HG03378 (cell line): ENCODE data around the gene ELFN1.

Experiments used
- ATAC-seq: cut with Tn5 transposase; IDR thresholded peaks from one replicate; pipeline ENCODE4 v1.9.1; 2021; ENCODE audit warnings: mild to moderate bottlenecking, moderate library complexity; ENCODE audit not compliant: unreplicated experiment

Gene ELFN1

DNA sequence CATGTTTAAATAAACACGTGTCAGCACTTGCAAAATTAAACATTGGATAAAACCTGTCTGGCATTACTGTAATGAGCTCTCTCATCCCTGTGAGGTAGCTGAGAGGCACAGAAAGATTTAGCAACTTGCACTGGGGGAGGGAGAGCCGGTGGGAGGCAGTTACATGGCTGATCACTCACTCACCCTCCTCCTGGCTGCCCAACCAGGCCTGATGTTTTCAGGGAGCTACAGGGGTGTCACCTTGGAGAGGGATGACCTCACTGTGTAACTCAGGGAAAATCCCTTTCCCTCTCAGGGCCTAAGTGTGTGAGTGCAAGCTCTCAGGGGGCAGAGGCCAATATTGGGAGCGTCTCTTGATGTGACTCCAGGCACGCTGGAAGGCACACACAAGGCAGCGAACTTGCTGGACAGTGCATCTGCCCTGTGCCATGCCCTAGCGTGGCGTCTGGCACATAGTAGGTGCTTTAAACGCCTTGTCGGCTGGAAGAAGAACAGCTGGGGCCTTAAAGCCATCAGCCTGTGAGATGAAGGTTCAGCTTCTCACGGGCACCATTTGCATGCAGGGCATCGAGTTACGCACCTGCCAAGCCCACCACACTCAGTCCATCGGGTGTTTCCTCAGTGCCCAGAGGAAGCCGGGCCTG lies 51.1 kb downstream of the ELFN1 start:
- ATAC-seq: no peak

DNA sequence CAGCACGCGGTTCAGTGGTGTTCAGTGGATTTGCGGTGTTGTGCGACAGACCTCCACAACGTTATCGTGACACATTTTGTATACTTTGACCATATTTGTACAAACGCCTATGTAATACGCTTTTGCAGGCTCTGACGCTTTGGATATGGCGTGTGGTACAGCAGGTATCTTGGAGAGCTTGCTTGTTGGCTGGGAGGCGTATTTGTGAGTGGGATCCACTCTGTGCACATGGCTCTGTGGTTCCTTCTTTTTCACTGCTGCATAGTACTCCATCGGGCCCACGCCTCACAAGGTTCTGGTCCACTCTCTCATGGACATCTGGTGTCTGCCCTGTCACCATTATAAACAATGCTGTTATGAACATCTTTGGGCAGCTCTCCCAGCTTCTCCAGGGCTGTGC lies 53.2 kb downstream of the ELFN1 start:
- ATAC-seq: no peak

DNA sequence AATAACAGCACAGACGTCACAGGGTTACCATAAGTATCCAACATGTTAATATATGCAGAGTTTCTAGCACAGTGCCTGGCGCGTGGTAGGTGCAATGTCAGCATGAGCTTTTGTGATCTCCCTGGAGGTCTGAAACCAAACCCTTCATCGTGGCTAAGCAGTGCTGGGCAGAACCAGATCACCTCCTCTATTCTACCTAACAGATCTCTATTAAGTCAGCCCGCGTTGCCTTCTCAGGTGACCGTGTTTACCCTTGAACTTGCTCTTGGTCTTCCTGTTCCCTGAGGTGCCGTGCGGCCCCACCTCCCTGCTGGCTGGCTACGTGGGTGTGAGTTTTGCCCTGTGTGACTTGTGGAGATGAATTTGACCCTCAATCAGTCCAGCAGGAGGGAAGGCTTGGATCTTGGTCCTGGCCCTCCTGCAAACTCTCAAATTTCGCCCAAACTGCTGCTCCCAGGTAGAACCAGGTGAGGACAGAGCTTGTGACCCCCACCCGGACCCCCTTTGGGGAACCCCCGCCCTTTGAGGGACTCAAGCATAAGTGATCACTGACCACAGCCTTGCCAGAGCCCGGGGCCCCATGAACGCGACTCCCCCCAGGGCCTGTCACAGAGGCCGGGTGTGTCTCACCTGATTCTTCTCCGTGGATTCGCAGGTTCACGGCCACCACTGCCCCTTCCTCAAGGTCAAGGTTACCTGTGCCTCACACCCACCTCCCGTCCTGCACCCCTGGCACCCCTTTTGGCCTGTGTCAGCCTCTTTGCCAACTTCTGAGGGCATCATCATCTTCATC lies 54.2 kb downstream of the ELFN1 start:
- ATAC-seq: no peak

DNA sequence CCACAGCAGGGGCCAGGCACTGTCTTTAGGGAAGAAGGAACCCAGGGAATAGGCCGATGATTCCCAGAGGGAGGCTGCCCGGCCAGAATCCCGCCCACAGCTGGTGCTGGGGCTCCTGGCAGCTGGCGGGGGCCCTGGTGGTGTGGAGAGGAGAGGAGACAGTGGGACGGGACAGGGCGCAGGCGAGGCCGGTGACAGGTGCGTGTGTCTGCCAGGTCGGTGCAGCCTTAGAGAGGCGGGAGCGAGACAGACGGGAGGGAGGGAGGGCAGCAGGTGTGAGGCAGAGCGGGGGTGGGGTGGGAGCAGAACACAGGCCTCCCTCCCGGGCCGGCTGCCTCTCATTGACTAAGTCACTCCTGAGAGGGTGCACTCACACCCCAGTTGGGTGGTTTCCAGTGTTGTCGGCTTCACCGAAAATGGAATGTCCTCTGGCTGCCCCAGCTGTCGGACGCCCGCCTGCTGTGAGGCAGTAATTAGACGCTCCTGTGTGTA lies 55.2 kb downstream of the ELFN1 start:
- no peak for ATAC-seq

DNA sequence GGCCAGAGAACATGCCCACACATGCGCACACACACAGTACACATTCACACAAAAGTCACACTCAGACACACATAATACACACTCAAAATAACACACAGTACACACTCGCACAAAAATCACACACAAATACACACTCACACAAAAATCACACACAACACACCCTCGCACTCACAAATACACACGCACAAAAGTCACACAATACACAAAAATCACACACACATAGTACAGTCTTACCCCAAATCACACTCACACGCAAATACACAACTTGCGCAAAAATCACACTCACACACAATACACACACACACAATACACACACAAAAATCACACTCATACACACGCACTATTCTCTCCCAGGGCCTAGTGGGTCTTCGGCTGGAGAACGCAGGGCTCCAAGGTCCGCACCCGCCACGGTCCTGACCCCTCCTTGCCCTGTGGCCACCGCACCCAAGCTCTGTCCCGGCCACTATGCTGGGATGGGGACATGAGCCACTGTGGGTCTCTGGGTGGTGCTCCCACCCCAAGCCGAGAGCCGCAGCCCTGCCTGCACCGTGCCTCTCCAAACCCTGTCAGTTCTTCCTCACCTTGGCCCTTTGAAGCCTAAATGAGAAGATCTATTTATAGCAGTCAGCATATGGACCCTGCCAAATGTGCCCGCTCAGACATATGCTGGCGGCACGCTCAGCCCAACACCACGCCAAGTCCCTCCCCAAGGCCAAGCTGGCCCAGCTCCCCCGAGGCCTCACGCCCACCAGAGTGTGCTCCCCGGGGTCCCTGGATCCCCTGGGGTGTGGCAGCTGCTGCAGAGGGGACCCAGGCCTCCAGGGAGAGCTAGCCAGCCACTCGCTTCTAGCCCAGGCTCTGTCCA lies 55.9 kb downstream of the ELFN1 start:
- no peak for ATAC-seq

DNA sequence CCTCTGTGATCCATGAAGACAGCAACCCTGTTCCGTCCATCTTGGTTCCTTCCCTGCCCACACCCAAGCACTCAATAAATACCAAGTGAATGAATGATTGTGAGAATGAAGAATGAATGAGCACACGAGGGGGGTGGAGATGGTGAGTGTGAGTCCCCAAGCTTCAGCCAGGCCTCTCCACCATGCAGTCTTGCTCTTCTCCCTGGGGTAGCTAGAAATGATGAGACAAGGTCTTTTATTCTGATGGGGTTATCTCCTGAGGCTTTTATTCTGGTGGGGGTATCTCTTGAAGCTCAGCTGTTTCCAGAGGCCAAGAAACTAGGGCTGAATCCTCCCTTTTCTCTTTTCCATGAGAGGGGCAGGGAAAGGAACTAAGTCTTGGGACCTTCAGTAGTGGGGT lies 57.0 kb downstream of the ELFN1 start:
- ATAC-seq: no peak

DNA sequence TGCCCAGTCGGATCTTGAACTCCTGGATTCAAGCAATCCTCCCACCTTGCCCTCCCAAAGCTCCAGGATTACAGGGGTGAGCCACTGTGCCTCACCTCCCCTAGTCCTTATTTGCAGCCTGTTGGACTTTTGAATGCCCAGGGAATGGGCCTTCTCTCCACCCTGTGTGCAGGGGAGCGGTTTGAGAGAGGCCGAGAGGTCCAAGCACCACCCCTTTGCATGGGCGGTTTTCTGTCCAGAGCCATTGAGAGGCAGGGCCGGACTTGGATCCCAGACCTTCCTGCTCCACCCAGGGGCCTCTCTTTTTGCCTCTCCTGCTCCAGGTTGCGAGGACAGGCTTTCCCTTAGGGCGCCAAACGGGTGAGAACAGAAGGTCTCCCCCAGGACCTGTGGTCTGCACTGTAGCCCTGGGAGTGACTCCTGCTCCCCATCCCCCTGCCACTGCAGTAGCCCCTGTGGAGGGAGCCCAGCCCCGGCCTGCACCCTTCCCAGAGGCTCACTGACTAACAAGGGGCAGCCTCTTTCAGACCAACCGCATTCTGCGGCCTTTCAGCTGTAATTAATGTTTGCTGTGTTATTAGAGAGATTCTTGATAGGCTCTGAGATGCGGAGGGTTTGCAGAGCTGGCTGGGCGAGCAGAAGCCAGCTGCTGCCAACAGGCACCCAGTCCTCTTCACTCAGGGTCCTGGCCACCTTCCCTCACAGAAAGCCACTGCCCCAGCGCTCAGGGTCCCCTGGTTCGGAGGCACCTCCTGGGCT lies 57.9 kb downstream of the ELFN1 start:
- no peak for ATAC-seq

DNA sequence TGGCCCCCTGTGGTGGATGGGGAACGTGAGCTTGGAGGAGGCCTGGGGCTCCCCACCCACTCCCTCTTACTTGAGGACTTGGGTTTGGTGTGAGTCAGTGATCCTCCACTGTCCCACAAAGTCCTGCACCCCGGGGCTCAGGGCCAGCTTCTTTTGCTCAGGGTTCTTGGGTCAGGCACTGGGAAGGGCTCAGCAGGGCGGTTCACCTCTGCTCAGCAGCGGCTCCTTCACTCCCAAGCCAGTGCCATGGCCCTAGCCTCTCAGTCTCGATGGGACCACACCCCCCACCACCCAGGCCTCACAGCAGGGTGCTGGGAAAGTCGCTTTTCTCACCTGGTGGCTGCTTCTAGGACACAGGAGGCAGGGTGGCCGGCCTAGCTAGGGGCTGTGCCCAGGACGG lies 59.1 kb downstream of the ELFN1 start:
- ATAC-seq: no peak

DNA sequence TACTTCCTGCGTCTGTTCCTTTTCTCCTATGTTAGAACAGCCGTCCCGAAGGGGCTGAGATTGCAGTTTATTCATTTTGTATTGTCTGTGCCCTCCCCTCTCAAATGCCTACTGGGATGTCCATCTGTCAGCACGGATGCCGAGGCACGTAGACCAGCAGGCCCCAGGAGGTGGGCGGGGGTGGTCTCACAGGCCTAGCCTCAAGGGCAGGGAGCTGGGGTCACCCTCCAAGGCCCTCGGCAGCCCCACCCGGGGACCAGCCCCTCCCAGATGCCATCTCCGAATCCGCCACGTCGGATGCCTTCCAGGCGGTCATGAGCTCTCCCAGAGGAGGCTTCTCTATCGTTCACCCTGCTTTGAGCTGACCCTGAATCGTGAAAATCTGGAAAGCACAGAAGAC lies 59.7 kb downstream of the ELFN1 start:
- no peak for ATAC-seq

DNA sequence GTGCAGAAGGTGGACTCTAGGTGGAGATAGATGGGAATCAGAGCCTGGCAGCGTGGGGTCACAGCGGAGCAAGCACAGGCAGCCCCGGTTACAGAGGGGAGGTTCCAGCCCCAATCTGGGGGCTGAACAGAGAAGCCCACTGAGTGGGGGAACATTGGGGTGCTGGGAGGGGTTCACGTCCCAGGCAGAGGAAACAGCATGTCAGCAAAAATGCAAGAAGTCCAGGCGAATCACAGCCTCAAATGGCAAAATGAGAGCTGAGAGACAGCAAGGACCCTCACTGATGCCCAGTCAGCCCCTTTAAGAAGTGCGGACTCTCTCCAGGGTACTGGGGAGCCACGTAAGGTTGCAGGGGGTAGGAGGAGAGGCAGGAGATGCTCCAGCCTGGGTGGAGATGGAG lies 62.0 kb downstream of the ELFN1 start:
- ATAC-seq: no peak

DNA sequence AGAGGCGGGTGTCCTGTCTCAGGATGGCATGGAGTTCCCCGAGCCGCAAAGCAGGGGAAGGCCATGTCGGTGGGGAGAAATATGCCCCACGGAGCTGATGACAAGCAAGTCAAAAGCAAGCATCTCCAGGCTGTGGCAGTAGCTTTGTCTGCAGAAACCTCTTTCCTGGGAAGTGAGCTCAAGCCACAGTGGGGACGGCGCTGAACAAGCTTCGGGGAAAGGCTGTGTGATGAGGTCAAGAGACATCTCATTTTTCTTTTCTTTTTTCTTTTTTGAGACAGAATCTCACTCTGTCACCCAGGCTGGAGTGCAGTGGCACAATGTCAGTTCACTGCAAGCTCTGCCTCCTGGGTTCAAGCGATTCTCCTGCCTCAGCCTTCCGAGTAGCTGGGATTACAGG lies 62.6 kb downstream of the ELFN1 start:
- ATAC-seq: no peak

DNA sequence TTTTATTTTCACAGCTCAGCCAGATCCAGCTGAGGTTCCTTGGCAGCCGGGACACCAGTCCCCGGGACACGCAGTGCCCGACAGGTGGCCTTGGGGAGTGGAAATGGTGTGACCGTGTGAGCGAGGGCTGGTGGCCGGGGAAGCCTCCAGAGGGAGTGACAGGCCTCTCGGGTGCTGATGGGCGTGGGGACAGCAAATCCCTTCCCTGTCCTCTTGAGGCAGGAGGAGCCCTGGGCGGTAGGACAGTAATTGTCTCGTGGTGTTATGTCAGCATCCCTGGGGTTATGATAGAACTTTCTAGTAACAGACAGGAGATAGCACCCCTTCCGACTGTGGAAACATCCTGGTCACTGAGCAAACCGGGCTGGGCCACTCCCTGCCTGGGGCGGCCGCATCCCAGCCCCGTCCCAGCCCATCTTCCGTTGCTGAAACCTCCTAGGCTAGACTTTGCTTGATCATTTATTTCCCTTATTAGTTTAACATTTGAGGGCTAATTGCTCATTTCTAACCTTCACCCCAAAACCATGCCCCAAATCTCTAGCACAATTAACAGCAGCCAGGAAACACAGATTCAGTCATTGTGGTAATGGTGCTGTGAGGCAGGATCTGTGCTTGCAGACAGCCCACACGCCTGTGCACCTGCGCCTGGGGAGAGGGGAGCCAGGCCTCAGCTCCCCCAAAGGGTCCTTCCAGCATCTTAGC lies 63.3 kb downstream of the ELFN1 start:
- ATAC-seq: no peak

DNA sequence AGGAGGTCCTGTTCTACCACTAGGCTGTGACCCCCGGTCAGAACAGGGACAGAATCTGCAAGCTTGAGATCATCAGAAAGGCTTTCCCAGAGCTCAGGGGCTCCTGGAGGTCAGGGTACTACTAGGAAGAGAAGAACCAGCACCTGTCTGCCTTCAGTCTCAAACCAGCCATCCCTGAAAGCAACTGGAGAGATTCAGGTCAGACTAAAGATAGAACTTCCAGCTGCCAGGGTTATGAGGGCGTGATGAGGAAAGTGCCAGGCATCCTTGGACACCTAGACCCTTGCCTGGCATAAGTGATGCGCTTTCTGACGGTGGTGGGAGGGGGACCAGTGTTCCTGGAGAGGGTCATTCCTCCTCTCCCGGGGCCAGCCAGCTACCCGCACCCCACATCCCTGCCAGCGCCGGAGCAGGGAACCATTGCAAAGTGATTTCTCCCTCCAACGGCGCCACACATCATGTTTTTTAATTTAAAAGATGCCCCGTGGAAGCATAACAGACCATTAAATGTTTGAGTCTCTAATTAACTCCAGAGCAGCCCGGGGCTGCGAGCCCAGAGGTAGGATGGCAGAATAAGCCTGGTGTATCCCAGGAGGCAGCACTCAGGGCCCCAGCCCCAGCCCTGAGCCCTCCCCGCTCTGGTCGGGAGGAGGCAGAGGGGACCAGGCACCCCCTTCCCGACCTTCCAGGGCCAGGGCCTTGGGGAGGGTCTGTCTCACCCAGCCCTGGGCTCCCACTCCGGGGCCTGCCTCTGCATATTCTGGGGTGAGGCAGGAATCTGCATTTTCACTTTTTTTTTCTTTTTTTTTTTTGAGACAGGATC lies 64.0 kb downstream of the ELFN1 start:
- ATAC-seq: no peak

DNA sequence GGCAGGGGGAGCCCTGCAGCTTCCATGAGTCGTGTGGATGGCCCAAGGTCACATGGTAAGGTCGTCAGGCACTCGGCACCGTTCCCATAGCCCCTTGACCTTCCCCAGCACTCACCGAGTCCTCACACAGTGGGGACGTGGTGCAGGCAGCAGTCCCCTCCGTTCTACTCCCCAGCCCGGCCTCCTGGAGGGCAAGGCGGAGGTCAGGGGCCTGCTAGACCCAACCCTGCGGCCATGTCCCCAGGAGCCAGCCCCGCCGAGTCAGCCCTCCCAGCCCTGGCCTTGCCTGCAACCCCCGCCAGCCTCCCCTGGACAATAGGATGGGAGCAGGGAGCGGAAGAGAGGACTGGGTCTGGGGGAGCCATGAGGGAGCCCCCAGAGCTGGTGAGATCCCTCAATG lies 65.2 kb downstream of the ELFN1 start:
- no peak for ATAC-seq

DNA sequence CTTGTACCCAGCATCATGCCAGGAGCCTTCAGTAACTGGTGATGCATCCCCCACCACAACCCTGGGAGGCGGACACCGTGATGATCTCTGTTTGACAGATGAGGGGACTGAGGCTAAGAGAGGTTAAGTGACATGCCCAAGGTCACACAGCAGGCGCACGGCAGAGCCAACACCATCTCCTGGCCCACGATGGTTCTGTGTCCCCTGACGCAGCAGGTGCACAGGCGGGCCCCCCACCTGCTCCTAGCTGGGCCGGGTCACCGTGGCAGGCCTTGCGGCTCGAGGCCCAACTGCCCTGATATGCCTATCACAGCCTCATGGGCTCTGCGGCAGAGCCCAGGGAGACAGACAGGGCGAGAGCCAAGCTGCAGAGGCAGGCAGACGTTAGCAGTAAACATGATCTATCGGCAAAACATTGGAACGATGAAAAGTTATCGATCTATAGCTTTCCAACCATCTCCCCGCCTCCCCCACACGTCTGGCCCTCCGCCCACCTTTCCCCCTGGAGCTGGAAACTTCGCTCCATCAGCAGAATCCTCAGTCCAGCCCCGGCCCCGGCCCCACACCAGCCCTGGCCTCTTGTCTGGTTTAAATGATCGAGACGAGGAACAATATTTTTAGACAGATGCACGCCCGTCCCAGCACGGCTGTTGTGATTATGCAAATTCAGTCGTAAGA lies 65.9 kb downstream of the ELFN1 start:
- ATAC-seq: no peak

DNA sequence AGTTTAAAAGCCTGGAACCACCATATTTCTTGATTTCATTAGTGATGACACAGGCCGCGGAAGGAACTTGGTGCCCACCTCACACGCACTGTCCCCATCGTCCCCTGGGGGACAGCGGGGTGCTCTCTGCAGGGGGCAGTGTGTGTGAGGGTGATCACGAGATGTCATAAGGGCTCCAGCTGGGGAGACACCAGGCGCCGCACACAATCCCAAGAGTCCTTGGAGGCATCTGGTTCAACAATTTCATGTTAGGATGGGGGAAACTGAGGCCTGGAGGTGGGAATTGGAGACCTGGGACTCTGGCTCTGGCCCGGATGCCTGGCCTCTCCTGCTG lies 66.4 kb downstream of the ELFN1 start:
- no peak for ATAC-seq

DNA sequence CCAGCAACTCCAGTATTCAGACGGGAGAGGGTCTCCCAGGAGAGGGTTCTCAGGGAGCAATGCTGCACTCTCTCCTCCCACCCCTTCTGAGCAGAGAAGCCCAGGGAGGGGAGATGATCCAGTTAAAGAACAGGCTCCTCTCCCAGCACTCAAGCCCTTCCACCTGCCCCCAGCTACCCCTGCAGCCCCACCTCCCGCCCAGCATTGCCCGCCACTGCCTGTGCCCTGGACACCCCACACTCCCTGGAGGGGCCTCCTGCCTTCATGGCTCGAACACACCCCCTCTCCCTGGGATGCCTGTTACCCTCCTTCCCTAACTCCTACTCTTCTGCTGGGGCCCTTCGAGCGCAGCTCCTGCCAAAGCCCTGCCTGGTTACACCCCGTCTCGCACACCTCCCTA lies 66.8 kb downstream of the ELFN1 start:
- ATAC-seq: no peak

DNA sequence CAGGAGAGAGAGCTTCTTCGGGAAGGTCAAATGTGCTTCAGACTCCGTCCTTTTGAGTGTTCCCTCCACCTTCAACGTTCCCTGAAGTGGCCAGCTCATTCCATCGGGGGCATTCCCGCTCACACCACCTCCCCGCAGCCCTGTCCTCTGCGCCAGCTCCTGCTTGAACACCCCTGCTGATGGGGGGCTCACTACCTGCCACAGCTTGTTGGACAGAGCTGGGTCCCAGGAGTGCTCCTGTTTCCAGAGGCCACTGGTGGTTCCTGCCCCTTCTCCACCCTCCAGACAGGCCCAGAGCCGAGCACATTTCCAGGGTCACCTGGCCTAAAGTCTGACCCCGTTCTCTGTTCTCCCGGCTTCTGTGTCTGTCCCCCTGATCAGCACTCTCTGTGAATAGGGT lies 67.4 kb downstream of the ELFN1 start:
- ATAC-seq: no peak

DNA sequence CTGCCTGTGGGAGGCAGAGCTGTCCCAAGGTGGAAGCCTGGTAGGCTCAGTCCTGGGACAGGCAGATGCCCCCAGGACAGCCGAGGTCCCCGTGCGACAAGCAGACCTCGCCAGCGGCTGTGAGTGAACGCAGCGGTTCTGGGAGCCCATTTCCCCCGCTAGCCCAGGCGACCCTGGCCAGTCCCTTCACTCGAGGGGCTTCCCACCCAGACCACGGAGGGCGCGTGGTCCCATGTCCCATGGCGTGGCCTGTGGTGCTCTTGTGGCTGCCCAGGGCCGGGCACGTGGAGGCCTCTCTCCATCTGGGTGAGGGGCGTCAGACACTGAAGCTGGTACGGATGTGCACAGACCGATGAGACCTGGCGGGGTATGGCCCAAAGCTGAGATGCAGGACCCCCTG lies 67.9 kb downstream of the ELFN1 start:
- ATAC-seq: no peak
